Measurements from ENCODE around the gene DIP2C.

GRCh38 chr10:389261-389790, 300.1 kb downstream of the DIP2C start:
- TF ChIP-seq CTCF (conservative IDR thresholded peaks at IDR 0.05) (no peak), ZFX (IDR thresholded peaks at IDR 0.05) (no peak)
